Caco-2 (cell line): ENCODE results near the gene B3GLCT. TPM values are rescaled to one million over a fixed set of nuclear protein-coding genes. Genes with fewer than 3 reads are reported as not detected.

Experiments
- BruUV-seq: library from RNA; stranded (reverse); fragments of 400-500 nt; replicated peaks from 2 replicates; lab custom pipeline; 2021; lab: Mats Ljungman, UMichigan
- CTCF ChIA-PET: fragments of 300-600 bp; sonication (Branson Sonifier 250); formaldehyde crosslinking; loops from one replicate; lab custom pipeline; 2022; ENCODE audit warnings: antibody characterized with exemption; lab: Charles Lee
- POLR2A ChIA-PET: fragments of 300-600 bp; sonication (Branson Sonifier 250); formaldehyde crosslinking; loops from one replicate; lab custom pipeline; 2022; ENCODE audit warnings: antibody characterized with exemption; lab: Charles Lee
- DNase-seq, 2 experiments: peaks; one replicate each; pipeline versions ENCODE4 v3.0.0 to v3.0.0-alpha.2; 2020 to 2022
- H3K27me3 ChIP-seq: replicated peaks from 2 replicates; pipeline ENCODE4 v1.6.0; 2011; ENCODE audit warnings: low read length; ENCODE audit not compliant: control insufficient read depth, insufficient read depth
- H3K36me3 ChIP-seq: 2 replicates; pipeline ENCODE4 v1.5.1; 2011; ENCODE audit warnings: low read length; ENCODE audit not compliant: control insufficient read depth, insufficient read depth
- H3K4me1 ChIP-seq: fragments of 250-450 bp; sonication (Bioruptor Pico); 2 replicates; pipeline ENCODE4 v1.5.1; 2020; ENCODE audit warnings: mild to moderate bottlenecking
- H3K4me3 ChIP-seq: 2 replicates; pipeline ENCODE4 v1.5.1; 2011; ENCODE audit warnings: low read depth, mild to moderate bottlenecking, control low read depth, low read length
- H3K9me3 ChIP-seq: fragments of 250-450 bp; sonication (Bioruptor Pico); 2 replicates; pipeline ENCODE4 v1.5.1; 2020; ENCODE audit warnings: mild to moderate bottlenecking, moderate library complexity
- H3K27ac Mint-ChIP-seq: one replicate; pipeline ENCODE4 v1.8.0; 2022; ENCODE audit warnings: mixed read lengths; ENCODE audit not compliant: unreplicated experiment
- H3K27me3 Mint-ChIP-seq: one replicate; pipeline ENCODE4 v1.8.0; 2022; ENCODE audit warnings: mixed read lengths; ENCODE audit not compliant: insufficient read depth, unreplicated experiment
- H3K36me3 Mint-ChIP-seq: one replicate; pipeline ENCODE4 v1.8.0; 2022; ENCODE audit warnings: mild to moderate bottlenecking, mixed read lengths; ENCODE audit not compliant: insufficient read depth, unreplicated experiment
- H3K4me1 Mint-ChIP-seq: one replicate; pipeline ENCODE4 v1.8.0; 2022; ENCODE audit warnings: low read depth, mixed read lengths; ENCODE audit not compliant: unreplicated experiment
- H3K4me3 Mint-ChIP-seq: one replicate; pipeline ENCODE4 v1.8.0; 2022; ENCODE audit warnings: mild to moderate bottlenecking, moderate library complexity, mixed read lengths; ENCODE audit not compliant: unreplicated experiment
- H3K9me3 Mint-ChIP-seq: one replicate; pipeline ENCODE4 v1.8.0; 2022; ENCODE audit warnings: mixed read lengths; ENCODE audit not compliant: unreplicated experiment
- CTCF ChIP-seq, 2 experiments: fragments of 200-600 bp in 1 of 2; IDR thresholded peaks; 1 replicate in 1 of 2; 2 replicates in 1 of 2; pipeline versions ENCODE4 v1.5.1 to v1.8.0; 2011 to 2022; ENCODE audit warnings: antibody characterized with exemption in 1 of 2, control low read depth in 1 of 2, inconsistent platforms in 1 of 2, low read depth in 1 of 2, low read length in 1 of 2, mild to moderate bottlenecking in 1 of 2, moderate library complexity in 1 of 2; ENCODE audit not compliant: insufficient read depth in 1 of 2, severe bottlenecking in 1 of 2, unreplicated experiment in 1 of 2
- intact Hi-C: fragments of 100-400 bp; cut with micrococcal nuclease; formaldehyde crosslinking; loops from one replicate; pipeline ENCODE4 v1.10.0; 2022; ENCODE audit not compliant: unreplicated experiment
- total RNA-seq: library from RNA; stranded (reverse); gene quantifications from 2 replicates; pipeline ENCODE4 v1.2.3, GENCODE V29; 2022

Gene B3GLCT
- total RNA-seq, 1 experiment from 2014 or later = 4.5 TPM

GRCh38 chr13:31327182-31327860 is 127.5 kb downstream of the B3GLCT start:
- no peak overlapping the region for H3K4me3 Mint-ChIP-seq
- no peaks in the 10 kb centered on the region for H3K4me1 ChIP-seq
- no peaks in the 10 kb centered on the region for H3K27me3 ChIP-seq
- DNase-seq = no peak
- no peaks in the 10 kb centered on the region for H3K4me1 Mint-ChIP-seq
- H3K4me3 ChIP-seq = no peak overlapping the region
- H3K27me3 Mint-ChIP-seq = no peaks in the 10 kb centered on the region
- TF ChIP-seq CTCF (IDR thresholded peaks at IDR 0.05; ENCODE audit: insufficient read depth in 1 of 2, low read depth in 1 of 2, low read length in 1 of 2, severe bottlenecking in 1 of 2, unreplicated experiment in 1 of 2) = no peak
- no peaks in the 10 kb centered on the region for H3K36me3 Mint-ChIP-seq
- no peaks in the 10 kb centered on the region for H3K9me3 ChIP-seq
- intact Hi-C loops = no loop called here
- BruUV-seq = no TSS peak
- no peaks in the 10 kb centered on the region for H3K36me3 ChIP-seq
- CTCF ChIA-PET = no interaction called here
- no peak overlapping the region for H3K27ac Mint-ChIP-seq
- POLR2A ChIA-PET = no interaction called here
- H3K9me3 Mint-ChIP-seq = no peaks in the 10 kb centered on the region

GRCh38 chr13:31328549-31329235 is 128.9 kb downstream of the B3GLCT start:
- DNase-seq = no peak
- H3K27me3 ChIP-seq = no peaks in the 10 kb centered on the region
- BruUV-seq = no TSS peak
- Mint-ChIP-seq H3K27me3 (no peaks in the 10 kb centered on the region), H3K36me3 (no peaks in the 10 kb centered on the region), H3K4me1 (no peaks in the 10 kb centered on the region), H3K4me3 (no peak overlapping the region), H3K27ac (no peak overlapping the region), H3K9me3 (no peaks in the 10 kb centered on the region)
- H3K4me1 ChIP-seq = no peaks in the 10 kb centered on the region
- intact Hi-C loops = no loop called here
- no peaks in the 10 kb centered on the region for H3K36me3 ChIP-seq
- ChIA-PET POLR2A (no interaction called here), CTCF (no interaction called here)
- H3K4me3 ChIP-seq = no peak overlapping the region
- no peaks in the 10 kb centered on the region for H3K9me3 ChIP-seq
- no peak for TF ChIP-seq CTCF (IDR thresholded peaks at IDR 0.05; ENCODE audit: insufficient read depth in 1 of 2, low read depth in 1 of 2, low read length in 1 of 2, severe bottlenecking in 1 of 2, unreplicated experiment in 1 of 2)

- BruUV-seq = no TSS peak
- no peaks in the 10 kb centered on the region for H3K36me3 Mint-ChIP-seq
- no peak overlapping the region for H3K27ac Mint-ChIP-seq
- intact Hi-C loops = no loop called here
- Histone ChIP-seq H3K27me3 (no peaks in the 10 kb centered on the region), H3K36me3 (no peaks in the 10 kb centered on the region), H3K4me3 (no peak overlapping the region), H3K9me3 (no peaks in the 10 kb centered on the region), H3K4me1 (no peaks in the 10 kb centered on the region)
- H3K4me1 Mint-ChIP-seq = no peaks in the 10 kb centered on the region
- H3K9me3 Mint-ChIP-seq = no peaks in the 10 kb centered on the region
- TF ChIP-seq CTCF (IDR thresholded peaks at IDR 0.05; ENCODE audit: insufficient read depth in 1 of 2, low read depth in 1 of 2, low read length in 1 of 2, severe bottlenecking in 1 of 2, unreplicated experiment in 1 of 2) = no peak
- no peaks in the 10 kb centered on the region for H3K27me3 Mint-ChIP-seq
- no peak overlapping the region for H3K4me3 Mint-ChIP-seq
- DNase-seq = no peak
- POLR2A ChIA-PET = interaction anchor here (0.6 kb wide), 1 partner anchor 318 kb away, joined by 4 read pairs; no protein-coding TSS in a partner anchor
- CTCF ChIA-PET = no interaction called here
These were observed 130.5 kb downstream of the B3GLCT start for GRCh38 chr13:31330236-31330635.
